ENCODE results near the gene TENM4. TPM values are rescaled to one million over a fixed set of nuclear protein-coding genes. Genes with fewer than 3 reads are reported as not detected.

TENM4 gene
- polyA plus RNA-seq, 1 of the 3 experiments (the other 2 are of a cell fraction): 16.7 TPM

- Histone ChIP-seq H3K9me2 (no peaks in the 10 kb centered on the region), H3K27ac (ENCODE audit: low read depth in 2 of 2, low read length in 1 of 2) (no peak overlapping the region), H3K36me3 (replicated peaks in 1 of 2; ENCODE audit: control insufficient read depth in 1 of 2, insufficient read depth in 2 of 2, low read length in 1 of 2) (no peaks in the 10 kb centered on the region), H3K4me3 (ENCODE audit: low read depth in 2 of 2, low read length in 1 of 2) (no peak overlapping the region), H3K9me3 (no peaks in the 10 kb centered on the region), H3K4me1 (ENCODE audit: control insufficient read depth in 1 of 2, insufficient read depth in 2 of 2, low read depth in 1 of 2, low read length in 1 of 2) (no peaks in the 10 kb centered on the region), H2AFZ (ENCODE audit: low read depth) (no peak overlapping the region), H3K9ac (no peak overlapping the region), H3K4me2 (no peak overlapping the region), H3F3A (replicated peaks; ENCODE audit: insufficient read depth) (no peaks in the 10 kb centered on the region), H3K79me2 (ENCODE audit: insufficient read depth) (no peaks in the 10 kb centered on the region), H3K27me3 (ENCODE audit: insufficient read depth) (no peaks in the 10 kb centered on the region), H4K20me1 (ENCODE audit: insufficient read depth) (no peaks in the 10 kb centered on the region)
- no peak for TF ChIP-seq POLR2AphosphoS5 (IDR thresholded peaks at IDR 0.05; ENCODE audit: low read depth, low read length)
- TF ChIP-seq TEAD4 (IDR thresholded peaks at IDR 0.05; ENCODE audit: borderline replicate concordance, insufficient read depth): no peak
- no peak for TF ChIP-seq TCF12 (IDR thresholded peaks at IDR 0.05)
- no peak for TF ChIP-seq IRF3 (IDR thresholded peaks at IDR 0.05; ENCODE audit: low read depth, low read length)
- no peak for TF ChIP-seq GABPA (IDR thresholded peaks at IDR 0.05; ENCODE audit: low read depth)
- TF ChIP-seq FOSL2 (IDR thresholded peaks at IDR 0.05; ENCODE audit: borderline replicate concordance, low read depth): no peak
- no peak for TF ChIP-seq NFIC (IDR thresholded peaks at IDR 0.05; ENCODE audit: borderline replicate concordance)
- no peak for TF ChIP-seq REST (IDR thresholded peaks at IDR 0.05; ENCODE audit: low read depth, low read length)
- no peak for TF ChIP-seq EP300 (IDR thresholded peaks at IDR 0.05; ENCODE audit: borderline replicate concordance in 1 of 2, low read depth in 1 of 2, low read length in 1 of 2)
- no peak for TF ChIP-seq JUND (IDR thresholded peaks at IDR 0.05)
- TF ChIP-seq RXRA (IDR thresholded peaks at IDR 0.05; ENCODE audit: borderline replicate concordance, low read depth): no peak
- TF ChIP-seq PBX3 (IDR thresholded peaks at IDR 0.05): no peak
- no peak for TF ChIP-seq CHD2 (IDR thresholded peaks at IDR 0.05; ENCODE audit: low read length, partially characterized antibody)
- TF ChIP-seq FOXM1 (IDR thresholded peaks at IDR 0.05; ENCODE audit: low read depth): no peak
- TF ChIP-seq GATA2 (CRISPR knock-in tag; IDR thresholded peaks at IDR 0.05): no peak
- TF ChIP-seq MXI1 (IDR thresholded peaks at IDR 0.05; ENCODE audit: low read depth, low read length): no peak
- no peak for TF ChIP-seq USF2 (IDR thresholded peaks at IDR 0.05; ENCODE audit: borderline replicate concordance, low read depth, low read length)
- CTCF ChIA-PET: no interaction called here
- no peak for DNase-seq
- POLR2A ChIA-PET: no interaction called here
- WGBS (ENCODE audit: low lambda C conversion rate): 58% methylated on average over 2 of the region's 2 CpGs
Measured at GRCh38 chr11:79467761-79468160, 26.9 kb upstream of the TENM4 start.

Data from SK-N-SH (cell line).